Mesothelial cell of epicardium (in vitro differentiated cells): ENCODE results near the gene PFN3. TPM values are rescaled to one million over a fixed set of nuclear protein-coding genes. Genes with fewer than 3 reads are reported as not detected.

Source experiments
- DNase-seq, 2 experiments: peaks; one replicate each; pipeline ENCODE4 v3.0.0; 2021; ENCODE audit warnings: low spot score in 2 of 2; ENCODE audit not compliant: unreplicated experiment in 2 of 2
- H3K27ac Mint-ChIP-seq: 2 replicates; pipeline ENCODE4 v1.8.0; 2021; ENCODE audit warnings: mixed read lengths
- H3K27me3 Mint-ChIP-seq: 2 replicates; pipeline ENCODE4 v1.8.0; 2021; ENCODE audit warnings: low read depth, mixed read lengths
- H3K36me3 Mint-ChIP-seq: 2 replicates; pipeline ENCODE4 v1.8.0; 2021; ENCODE audit warnings: mixed read lengths
- H3K4me1 Mint-ChIP-seq: 2 replicates; pipeline ENCODE4 v1.8.0; 2021; ENCODE audit warnings: mixed read lengths
- H3K4me3 Mint-ChIP-seq: 2 replicates; pipeline ENCODE4 v1.8.0; 2021; ENCODE audit warnings: mild to moderate bottlenecking, moderate library complexity, mixed read lengths
- H3K9me3 Mint-ChIP-seq: 2 replicates; pipeline ENCODE4 v1.8.0; 2021; ENCODE audit warnings: mixed read lengths
- total RNA-seq: library from RNA; stranded (reverse); gene quantifications from 3 replicates; pipeline ENCODE4 v1.2.1, GENCODE V29; 2021
- TF ChIP-seq, protein P1 (sequence below): fragments of 200-600 bp; sonication (generic); IDR thresholded peaks from one replicate; pipeline ENCODE4 v1.5.0; 2021; ENCODE audit warnings: antibody characterized with exemption; ENCODE audit not compliant: unreplicated experiment

Gene PFN3
- total RNA-seq, 1 donor from 2014 or later: not detected

- H3K36me3 Mint-ChIP-seq: no peaks in the 10 kb centered on the region
- no peaks in the 10 kb centered on the region for H3K9me3 Mint-ChIP-seq
- DNase-seq: peak; percentile 80 to 86
- H3K4me1 Mint-ChIP-seq: peaks cover 31% of the 10 kb centered on the region
- H3K27me3 Mint-ChIP-seq: no peaks in the 10 kb centered on the region
- H3K4me3 Mint-ChIP-seq: peak overlapping the region; percentile 88
- TF ChIP-seq, protein P1, sequence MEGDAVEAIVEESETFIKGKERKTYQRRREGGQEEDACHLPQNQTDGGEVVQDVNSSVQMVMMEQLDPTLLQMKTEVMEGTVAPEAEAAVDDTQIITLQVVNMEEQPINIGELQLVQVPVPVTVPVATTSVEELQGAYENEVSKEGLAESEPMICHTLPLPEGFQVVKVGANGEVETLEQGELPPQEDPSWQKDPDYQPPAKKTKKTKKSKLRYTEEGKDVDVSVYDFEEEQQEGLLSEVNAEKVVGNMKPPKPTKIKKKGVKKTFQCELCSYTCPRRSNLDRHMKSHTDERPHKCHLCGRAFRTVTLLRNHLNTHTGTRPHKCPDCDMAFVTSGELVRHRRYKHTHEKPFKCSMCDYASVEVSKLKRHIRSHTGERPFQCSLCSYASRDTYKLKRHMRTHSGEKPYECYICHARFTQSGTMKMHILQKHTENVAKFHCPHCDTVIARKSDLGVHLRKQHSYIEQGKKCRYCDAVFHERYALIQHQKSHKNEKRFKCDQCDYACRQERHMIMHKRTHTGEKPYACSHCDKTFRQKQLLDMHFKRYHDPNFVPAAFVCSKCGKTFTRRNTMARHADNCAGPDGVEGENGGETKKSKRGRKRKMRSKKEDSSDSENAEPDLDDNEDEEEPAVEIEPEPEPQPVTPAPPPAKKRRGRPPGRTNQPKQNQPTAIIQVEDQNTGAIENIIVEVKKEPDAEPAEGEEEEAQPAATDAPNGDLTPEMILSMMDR: no peak
- peak overlapping the region; percentile 98 for H3K27ac Mint-ChIP-seq
These were observed 33.7 kb downstream of the PFN3 start for GRCh38 chr5:177366528-177367322.

DNA sequence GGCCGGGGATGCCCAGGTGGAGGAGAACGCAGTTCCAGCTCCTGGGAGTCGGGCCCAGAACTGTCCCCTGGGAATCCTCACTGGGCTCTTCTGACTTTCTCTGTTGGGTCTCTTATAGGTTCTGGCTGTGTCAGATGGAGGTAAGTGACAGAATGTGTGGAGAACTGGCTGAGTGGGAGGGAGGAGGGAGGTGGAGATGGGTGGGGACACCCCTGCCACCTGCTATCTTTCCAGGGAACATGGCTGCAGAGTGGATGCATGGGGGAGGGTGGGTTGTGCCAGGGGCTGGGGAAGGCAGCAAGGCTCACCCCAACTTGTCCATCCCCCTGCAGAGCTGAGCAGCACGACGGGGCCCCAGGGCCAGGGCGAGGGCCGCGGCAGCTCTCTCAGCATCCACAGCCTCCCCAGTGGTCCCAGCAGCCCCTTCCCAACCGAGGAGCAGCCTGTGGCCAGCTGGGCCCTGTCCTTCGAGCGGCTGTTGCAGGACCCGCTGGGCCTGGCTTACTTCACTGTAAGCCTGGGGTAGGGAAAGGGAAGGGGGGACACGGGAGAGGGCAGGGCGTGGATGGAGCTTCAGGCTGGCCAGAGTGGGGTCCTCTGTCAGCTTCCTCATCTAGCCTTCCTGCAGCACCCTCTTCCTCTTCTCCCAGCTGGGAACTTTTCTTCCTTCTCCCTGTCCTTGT is 34.5 kb downstream of the PFN3 start:
- TF ChIP-seq, protein P1: no peak
- H3K36me3 Mint-ChIP-seq: no peaks in the 10 kb centered on the region
- H3K27ac Mint-ChIP-seq: peak overlapping the region; percentile 98
- no peak for DNase-seq
- H3K9me3 Mint-ChIP-seq: no peaks in the 10 kb centered on the region
- H3K4me1 Mint-ChIP-seq: peaks cover 25% of the 10 kb centered on the region
- H3K27me3 Mint-ChIP-seq: no peaks in the 10 kb centered on the region
- H3K4me3 Mint-ChIP-seq: peak overlapping the region; percentile 88

- peaks cover 25% of the 10 kb centered on the region for H3K4me1 Mint-ChIP-seq
- no peak for DNase-seq
- no peaks in the 10 kb centered on the region for H3K27me3 Mint-ChIP-seq
- TF ChIP-seq, protein P1: no peak
- no peak overlapping the region for H3K27ac Mint-ChIP-seq
- H3K36me3 Mint-ChIP-seq: no peaks in the 10 kb centered on the region
- peak overlapping the region; percentile 20 for H3K4me3 Mint-ChIP-seq
- no peaks in the 10 kb centered on the region for H3K9me3 Mint-ChIP-seq
These were observed 36.1 kb downstream of the PFN3 start for GRCh38 chr5:177364159-177364962.

GRCh38 chr5:177363565-177363964 is 36.9 kb downstream of the PFN3 start:
- DNase-seq: no peak
- Mint-ChIP-seq H3K4me3 (peak overlapping the region; percentile 77), H3K9me3 (no peaks in the 10 kb centered on the region), H3K4me1 (peaks cover 25% of the 10 kb centered on the region), H3K36me3 (no peaks in the 10 kb centered on the region), H3K27me3 (peaks cover 4% of the 10 kb centered on the region), H3K27ac (no peak overlapping the region)
- TF ChIP-seq, protein P1: no peak

DNA sequence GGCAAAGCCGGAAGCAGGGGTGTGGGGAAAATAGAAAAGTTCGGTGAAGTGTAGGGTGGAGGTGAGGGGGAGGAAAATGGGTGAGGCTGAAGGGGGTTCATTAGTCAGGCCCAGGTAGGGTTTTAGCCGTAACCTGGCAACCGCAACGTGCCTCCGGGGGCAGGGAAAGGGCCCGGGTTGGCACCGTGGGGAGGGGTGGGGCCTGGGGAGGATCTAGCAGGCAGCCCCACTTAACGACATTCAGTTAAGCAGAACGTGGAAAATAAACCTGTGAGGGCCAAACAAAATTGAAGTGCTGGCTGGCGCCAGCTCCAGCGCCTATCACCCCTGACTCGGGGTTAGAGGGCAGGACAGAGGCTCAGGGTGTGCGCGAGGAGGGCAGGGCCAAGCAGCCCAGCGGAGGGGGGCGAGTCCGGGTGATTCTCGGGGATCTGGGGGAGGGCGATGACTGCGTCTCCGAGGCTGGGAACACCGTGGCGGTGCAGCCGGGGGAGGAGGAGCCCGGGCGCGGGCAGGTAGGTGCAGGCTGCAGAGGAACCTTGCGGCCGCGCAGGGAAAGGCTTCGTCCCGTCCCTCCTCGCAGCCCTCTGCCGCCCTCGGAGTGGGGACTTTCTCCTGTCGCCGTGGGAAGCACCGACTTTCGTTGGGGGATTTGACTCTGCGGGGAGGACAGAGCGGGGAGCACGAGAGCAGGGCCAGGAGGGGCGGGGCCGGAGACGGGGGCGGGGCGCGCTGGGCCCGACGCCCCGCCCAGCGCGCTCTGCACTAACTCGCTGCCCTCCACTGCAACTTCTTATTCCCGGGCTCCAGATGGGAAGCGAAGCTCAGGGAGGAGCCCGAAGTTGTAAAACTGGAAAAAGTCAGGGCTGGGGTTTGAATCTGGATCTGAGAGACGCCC is 37.6 kb downstream of the PFN3 start:
- Mint-ChIP-seq H3K36me3 (no peaks in the 10 kb centered on the region), H3K4me3 (peak overlapping the region; percentile 77), H3K4me1 (peaks cover 23% of the 10 kb centered on the region), H3K27ac (peak overlapping the region; percentile 25), H3K9me3 (no peaks in the 10 kb centered on the region), H3K27me3 (peaks cover 4% of the 10 kb centered on the region)
- TF ChIP-seq, protein P1: no peak
- DNase-seq: peak in 1 of 2 experiments; percentile 63
